ENCODE data around the gene ZNF124. TPM values are rescaled to one million over a fixed set of nuclear protein-coding genes. Genes with fewer than 3 reads are reported as not detected.

The ZNF124 gene
- total and polyA plus RNA-seq, 2 donors (not counting 1 experiment from before 2014, with no cell fraction given), result 5.0 to 23.8 TPM

DNA sequence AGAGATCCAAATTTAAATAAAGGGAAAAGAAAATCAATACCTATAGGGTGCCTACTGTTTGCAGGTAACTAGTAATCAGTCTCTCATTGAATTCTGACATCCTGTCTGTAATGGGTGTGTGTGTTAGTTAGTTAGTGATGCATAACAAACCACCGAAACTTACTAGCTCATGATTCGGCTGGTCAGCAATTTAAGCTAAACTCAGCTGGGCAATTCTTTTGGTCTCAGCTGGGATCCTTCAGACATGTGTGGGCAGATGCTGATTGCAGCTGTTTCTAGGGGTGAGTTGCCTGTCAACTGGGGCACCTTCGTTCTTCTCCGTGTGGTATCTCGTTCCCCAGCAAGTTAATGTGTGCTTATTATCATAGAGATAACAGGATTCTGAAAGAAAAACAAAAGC lies 40.2 kb upstream of the ZNF124 start:
- Mint-ChIP-seq H3K27me3 (no peaks in the 10 kb centered on the region), H3K4me1 (peaks cover 48% of the 10 kb centered on the region), H3K9me3 (ENCODE audit: insufficient read depth) (no peaks in the 10 kb centered on the region), H3K27ac (peak overlapping the region; percentile 86), H3K4me3 (peak overlapping the region; percentile 72)
- H4K20me1 ChIP-seq (ENCODE audit: control insufficient read depth, insufficient read depth, low read length, poor library complexity, severe bottlenecking), result peaks cover 26% of the 10 kb centered on the region
- peak overlapping the region; percentile 45 for H3K9ac ChIP-seq (ENCODE audit: low read length)
- peak overlapping the region; percentile 75 for H3K4me2 ChIP-seq (replicated peaks; ENCODE audit: low read depth, low read length, poor library complexity, severe bottlenecking)
- CTCF ChIA-PET, result interaction anchor here (0.5 kb wide), 1 partner anchor 303 kb away, joined by 5 read pairs; no protein-coding TSS in a partner anchor
- DNase-seq (peak; percentile 44), ATAC-seq (ENCODE audit: low read depth) (no peak)
- TF ChIP-seq, protein P1, sequence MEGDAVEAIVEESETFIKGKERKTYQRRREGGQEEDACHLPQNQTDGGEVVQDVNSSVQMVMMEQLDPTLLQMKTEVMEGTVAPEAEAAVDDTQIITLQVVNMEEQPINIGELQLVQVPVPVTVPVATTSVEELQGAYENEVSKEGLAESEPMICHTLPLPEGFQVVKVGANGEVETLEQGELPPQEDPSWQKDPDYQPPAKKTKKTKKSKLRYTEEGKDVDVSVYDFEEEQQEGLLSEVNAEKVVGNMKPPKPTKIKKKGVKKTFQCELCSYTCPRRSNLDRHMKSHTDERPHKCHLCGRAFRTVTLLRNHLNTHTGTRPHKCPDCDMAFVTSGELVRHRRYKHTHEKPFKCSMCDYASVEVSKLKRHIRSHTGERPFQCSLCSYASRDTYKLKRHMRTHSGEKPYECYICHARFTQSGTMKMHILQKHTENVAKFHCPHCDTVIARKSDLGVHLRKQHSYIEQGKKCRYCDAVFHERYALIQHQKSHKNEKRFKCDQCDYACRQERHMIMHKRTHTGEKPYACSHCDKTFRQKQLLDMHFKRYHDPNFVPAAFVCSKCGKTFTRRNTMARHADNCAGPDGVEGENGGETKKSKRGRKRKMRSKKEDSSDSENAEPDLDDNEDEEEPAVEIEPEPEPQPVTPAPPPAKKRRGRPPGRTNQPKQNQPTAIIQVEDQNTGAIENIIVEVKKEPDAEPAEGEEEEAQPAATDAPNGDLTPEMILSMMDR (IDR thresholded peaks at IDR 0.05), result no peak
- TF ChIP-seq EZH2 (IDR thresholded peaks at IDR 0.05; ENCODE audit: borderline replicate concordance, insufficient read depth, low read depth, low read length, poor library complexity, severe bottlenecking), result no peak
- peaks cover 0 to 2% (median 0%) of the 10 kb centered on the region in 4 experiments for H3K27me3 ChIP-seq (replicated peaks in 1 of 4; ENCODE audit: control extremely low read depth in 1 of 4, control insufficient read depth in 3 of 4, insufficient read depth in 4 of 4, low read length in 3 of 4)
- intact Hi-C loops (cut with micrococcal nuclease), result loop anchor here (5.0 kb wide), 2 partner anchors 120 to 645 kb away; partner anchors contain the start of genes CNST, TFB2M and ZNF496
- H3K27ac ChIP-seq (ENCODE audit: low read length in 2 of 2), result peak overlapping the region; percentile 48 to 85
- peaks cover 38% of the 10 kb centered on the region for H3K79me2 ChIP-seq (ENCODE audit: control insufficient read depth, insufficient read depth, low read length)
- peak overlapping the region in 3 of 5 experiments; percentile 11 to 13 (median 13) for H3K4me3 ChIP-seq (ENCODE audit: control extremely low read depth in 1 of 5, extremely low read depth in 1 of 5, insufficient read depth in 1 of 5, low read depth in 2 of 5, low read length in 4 of 5)
- H3K36me3 ChIP-seq (replicated peaks in 1 of 2; ENCODE audit: control extremely low read depth in 1 of 2, control insufficient read depth in 1 of 2, extremely low read depth in 1 of 2, insufficient read depth in 2 of 2, low read length in 1 of 2), result peaks cover 2% of the 10 kb centered on the region in 2 experiments
- WGBS (ENCODE audit: insufficient coverage), result no CpG with 5 or more reads among the region's 5 CpGs
- H3K9me3 ChIP-seq (ENCODE audit: control extremely low read depth in 1 of 3, control insufficient read depth in 2 of 3, insufficient read depth in 1 of 3, low read length in 2 of 3), result no peaks in the 10 kb centered on the region
- peak overlapping the region; percentile 41 for H2AFZ ChIP-seq (ENCODE audit: insufficient read depth, low read depth, low read length, poor library complexity, severe bottlenecking)
- POLR2A ChIA-PET, result no interaction called here
- H3K4me1 ChIP-seq (ENCODE audit: control insufficient read depth in 2 of 2, insufficient read depth in 2 of 2, low read length in 2 of 2), result peaks cover 38 to 41% of the 10 kb centered on the region in 2 donors

DNA sequence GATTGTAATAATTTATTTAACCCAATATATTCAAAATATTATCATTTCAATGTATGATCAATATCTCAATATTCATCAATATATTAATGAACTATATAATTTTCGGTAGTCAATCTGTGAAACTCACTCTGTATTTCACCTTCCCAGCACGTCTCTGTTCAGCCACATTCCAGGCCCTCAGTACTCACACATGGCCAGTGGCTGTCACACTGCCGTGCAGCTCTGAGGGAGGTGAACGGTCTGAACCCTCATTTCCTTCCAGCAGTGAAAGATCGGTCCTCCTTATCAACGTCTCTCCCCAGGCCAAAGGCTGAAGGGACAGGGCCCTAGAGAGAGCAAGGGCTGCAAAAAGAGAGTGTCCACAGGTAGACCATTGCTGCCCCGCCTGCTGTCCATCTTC lies 39.5 kb upstream of the ZNF124 start:
- Histone ChIP-seq H3K36me3 (replicated peaks in 1 of 2; ENCODE audit: control extremely low read depth in 1 of 2, control insufficient read depth in 1 of 2, extremely low read depth in 1 of 2, insufficient read depth in 2 of 2, low read length in 1 of 2) (peaks cover 2 to 5% of the 10 kb centered on the region in 2 experiments), H3K27ac (ENCODE audit: low read length in 2 of 2) (peak overlapping the region; percentile 48 to 85), H3K27me3 (replicated peaks in 1 of 4; ENCODE audit: control extremely low read depth in 1 of 4, control insufficient read depth in 3 of 4, insufficient read depth in 4 of 4, low read length in 3 of 4) (peaks cover 0 to 2% (median 0%) of the 10 kb centered on the region in 4 experiments), H3K9me3 (ENCODE audit: control extremely low read depth in 1 of 3, control insufficient read depth in 2 of 3, insufficient read depth in 1 of 3, low read length in 2 of 3) (no peaks in the 10 kb centered on the region), H4K20me1 (ENCODE audit: control insufficient read depth, insufficient read depth, low read length, poor library complexity, severe bottlenecking) (peaks cover 29% of the 10 kb centered on the region), H3K4me1 (ENCODE audit: control insufficient read depth in 2 of 2, insufficient read depth in 2 of 2, low read length in 2 of 2) (peaks cover 38 to 41% of the 10 kb centered on the region in 2 donors), H3K4me3 (ENCODE audit: control extremely low read depth in 1 of 5, extremely low read depth in 1 of 5, insufficient read depth in 1 of 5, low read depth in 2 of 5, low read length in 4 of 5) (peak overlapping the region in 1 of 5 experiments; percentile 79), H3K79me2 (ENCODE audit: control insufficient read depth, insufficient read depth, low read length) (peaks cover 45% of the 10 kb centered on the region), H2AFZ (ENCODE audit: insufficient read depth, low read depth, low read length, poor library complexity, severe bottlenecking) (peak overlapping the region; percentile 41), H3K9ac (ENCODE audit: low read length) (peak overlapping the region; percentile 45), H3K4me2 (replicated peaks; ENCODE audit: low read depth, low read length, poor library complexity, severe bottlenecking) (peak overlapping the region; percentile 75)
- CTCF ChIA-PET, result interaction anchor here (0.5 kb wide), 1 partner anchor 303 kb away, joined by 5 read pairs; no protein-coding TSS in a partner anchor
- peak overlapping the region; percentile 72 for H3K4me3 Mint-ChIP-seq
- DNase-seq, result no peak
- H3K9me3 Mint-ChIP-seq (ENCODE audit: insufficient read depth), result no peaks in the 10 kb centered on the region
- H3K4me1 Mint-ChIP-seq, result peaks cover 51% of the 10 kb centered on the region
- POLR2A ChIA-PET, result no interaction called here
- peak overlapping the region; percentile 86 for H3K27ac Mint-ChIP-seq
- no peaks in the 10 kb centered on the region for H3K27me3 Mint-ChIP-seq
- TF ChIP-seq EZH2 (IDR thresholded peaks at IDR 0.05; ENCODE audit: borderline replicate concordance, insufficient read depth, low read depth, low read length, poor library complexity, severe bottlenecking), result no peak
- TF ChIP-seq, protein P1 (IDR thresholded peaks at IDR 0.05), result no peak
- WGBS (ENCODE audit: insufficient coverage), result 87% methylated on average over 5 of the region's 7 CpGs
- no peak for ATAC-seq (ENCODE audit: low read depth)
- intact Hi-C loops (cut with micrococcal nuclease), result loop anchor here (2.0 to 5.0 kb wide), 6 partner anchors 39 to 644 kb away; partner anchors contain the start of genes CNST, TFB2M, ZNF124 and ZNF496

All from B cell (primary cell).